KMS-11 (cell line): ENCODE data around the gene TMEM203.

Source experiments
- H2AFZ ChIP-seq: fragments of 200-600 bp; sonication (generic); 2 replicates; pipeline ENCODE4 v1.6.1; 2016; ENCODE audit warnings: antibody characterized with exemption, mixed run types, low read depth
- H3K27ac ChIP-seq: fragments of 200-600 bp; sonication (generic); 2 replicates; pipeline ENCODE4 v1.6.1; 2016; ENCODE audit warnings: mild to moderate bottlenecking, mixed run types
- H3K27me3 ChIP-seq: fragments of 200-600 bp; sonication (generic); 2 replicates; pipeline ENCODE4 v1.6.1; 2017; ENCODE audit warnings: mild to moderate bottlenecking, low read depth, mixed run types, moderate library complexity; ENCODE audit not compliant: insufficient read depth
- H3K36me3 ChIP-seq: fragments of 200-600 bp; sonication (generic); 2 replicates; pipeline ENCODE4 v1.6.1; 2017; ENCODE audit warnings: mild to moderate bottlenecking, mixed run types; ENCODE audit not compliant: insufficient read depth
- H3K4me1 ChIP-seq: fragments of 200-600 bp; sonication (generic); 2 replicates; pipeline ENCODE4 v1.6.1; 2016; ENCODE audit warnings: mild to moderate bottlenecking, low read depth, mixed run types; ENCODE audit not compliant: poor library complexity, severe bottlenecking
- H3K4me2 ChIP-seq: fragments of 200-600 bp; sonication (generic); 2 replicates; pipeline ENCODE4 v1.7.0; 2016; ENCODE audit warnings: mild to moderate bottlenecking, mixed run types
- H3K4me3 ChIP-seq: fragments of 200-600 bp; sonication (generic); IDR thresholded peaks from 2 replicates; pipeline ENCODE4 v1.6.1; 2017; ENCODE audit warnings: low read depth, low read length, mixed read lengths; ENCODE audit not compliant: insufficient read depth
- H3K79me2 ChIP-seq: fragments of 200-600 bp; sonication (generic); 2 replicates; pipeline ENCODE4 v1.6.1; 2016; ENCODE audit warnings: low read depth, mixed run types; ENCODE audit not compliant: insufficient read depth
- H3K9ac ChIP-seq: fragments of 200-600 bp; sonication (generic); 2 replicates; pipeline ENCODE4 v1.6.1; 2016; ENCODE audit warnings: mild to moderate bottlenecking, mixed run types
- H4K20me1 ChIP-seq: fragments of 200-600 bp; sonication (generic); 2 replicates; pipeline ENCODE4 v1.6.1; 2016; ENCODE audit warnings: mild to moderate bottlenecking, mixed run types; ENCODE audit not compliant: insufficient read depth
- CTCF ChIP-seq: fragments of 200-600 bp; sonication (generic); conservative IDR thresholded peaks from 2 replicates; pipeline ENCODE4 v1.6.1; 2017; ENCODE audit warnings: low read depth, mild to moderate bottlenecking, antibody characterized with exemption, low read length, moderate library complexity, mixed read lengths

Gene TMEM203

GRCh38 chr9:137167277-137167746 lies 38.1 kb downstream of the TMEM203 start:
- H3K9ac ChIP-seq, result no peak overlapping the region
- H3K36me3 ChIP-seq, result no peaks in the 10 kb centered on the region

GRCh38 chr9:137166380-137167229 lies 38.8 kb downstream of the TMEM203 start:
- Histone ChIP-seq H3K4me3 (no peak overlapping the region), H3K9ac (no peak overlapping the region), H3K27ac (no peak overlapping the region), H3K36me3 (no peaks in the 10 kb centered on the region), H3K4me1 (peaks cover 38% of the 10 kb centered on the region), H2AFZ (no peak overlapping the region), H3K4me2 (no peak overlapping the region), H4K20me1 (no peaks in the 10 kb centered on the region), H3K79me2 (no peaks in the 10 kb centered on the region), H3K27me3 (peaks cover 55% of the 10 kb centered on the region)
- no peak for TF ChIP-seq CTCF

More at GRCh38 chr9:137167277-137167746, 38.1 kb downstream of the TMEM203 start:
- Histone ChIP-seq H3K79me2 (no peaks in the 10 kb centered on the region), H3K4me1 (peaks cover 40% of the 10 kb centered on the region), H3K27ac (no peak overlapping the region), H3K27me3 (peaks cover 53% of the 10 kb centered on the region), H4K20me1 (no peaks in the 10 kb centered on the region), H3K4me2 (no peak overlapping the region), H2AFZ (no peak overlapping the region), H3K4me3 (no peak overlapping the region)
- TF ChIP-seq CTCF, result no peak

- no peak overlapping the region for H3K4me2 ChIP-seq
Observed at GRCh38 chr9:137165250-137165836, 40.1 kb downstream of the TMEM203 start.

More at GRCh38 chr9:137165250-137165836, 40.1 kb downstream of the TMEM203 start:
- Histone ChIP-seq H3K27me3 (peaks cover 55% of the 10 kb centered on the region), H4K20me1 (no peaks in the 10 kb centered on the region), H3K9ac (no peak overlapping the region), H3K36me3 (no peaks in the 10 kb centered on the region), H3K4me3 (no peak overlapping the region), H3K79me2 (no peaks in the 10 kb centered on the region), H3K27ac (no peak overlapping the region), H2AFZ (no peak overlapping the region), H3K4me1 (peaks cover 32% of the 10 kb centered on the region)
- TF ChIP-seq CTCF, result no peak
